Chondrocyte (in vitro differentiated cells): Measurements from ENCODE around the gene NGLY1. TPM values are rescaled to one million over a fixed set of nuclear protein-coding genes. Genes with fewer than 3 reads are reported as not detected.

Experiments used
- DNase-seq: peaks from one replicate; pipeline ENCODE4 v3.0.0; 2021; ENCODE audit warnings: mixed read lengths, low spot score
- H3K27ac Mint-ChIP-seq: one replicate; pipeline ENCODE4 v1.8.0; 2021; ENCODE audit warnings: mild to moderate bottlenecking, moderate library complexity, mixed read lengths; ENCODE audit not compliant: unreplicated experiment
- H3K27me3 Mint-ChIP-seq: 2 replicates; pipeline ENCODE4 v1.8.0; 2021; ENCODE audit warnings: low read depth, mixed read lengths
- H3K36me3 Mint-ChIP-seq: 2 replicates; pipeline ENCODE4 v1.8.0; 2021; ENCODE audit warnings: low read depth, mixed read lengths
- H3K4me1 Mint-ChIP-seq: 2 replicates; pipeline ENCODE4 v1.8.0; 2021; ENCODE audit warnings: low read depth, mild to moderate bottlenecking, mixed read lengths
- H3K4me3 Mint-ChIP-seq: one replicate; pipeline ENCODE4 v1.8.0; 2021; ENCODE audit warnings: mild to moderate bottlenecking, moderate library complexity, mixed read lengths; ENCODE audit not compliant: unreplicated experiment
- H3K9me3 Mint-ChIP-seq: 2 replicates; pipeline ENCODE4 v1.8.0; 2021; ENCODE audit warnings: low read depth, mixed read lengths
- CTCF ChIP-seq: fragments of 200-600 bp; sonication (generic); IDR thresholded peaks from 2 replicates; pipeline ENCODE4 v1.5.0; 2021; ENCODE audit warnings: antibody characterized with exemption, mild to moderate bottlenecking, moderate library complexity
- total RNA-seq: library from RNA; stranded (reverse); gene quantifications from 3 replicates; pipeline ENCODE4 v1.2.1, GENCODE V29; 2021

The NGLY1 gene
- total RNA-seq, 1 donor from 2014 or later = 29.1 TPM

- Mint-ChIP-seq H3K36me3 (peaks cover 41% of the 10 kb centered on the region), H3K27ac (no peak overlapping the region), H3K27me3 (no peaks in the 10 kb centered on the region), H3K4me3 (no peak overlapping the region), H3K4me1 (peaks cover 3% of the 10 kb centered on the region), H3K9me3 (no peaks in the 10 kb centered on the region)
- DNase-seq = no peak
- no peak for TF ChIP-seq CTCF
Measured at GRCh38 chr3:25748189-25748588, 35.1 kb downstream of the NGLY1 start.

GRCh38 chr3:25747033-25747432 lies 36.2 kb downstream of the NGLY1 start:
- no peaks in the 10 kb centered on the region for H3K9me3 Mint-ChIP-seq
- no peak for DNase-seq
- H3K4me3 Mint-ChIP-seq = no peak overlapping the region
- H3K27ac Mint-ChIP-seq = no peak overlapping the region
- peaks cover 3% of the 10 kb centered on the region for H3K4me1 Mint-ChIP-seq
- H3K36me3 Mint-ChIP-seq = peaks cover 41% of the 10 kb centered on the region
- TF ChIP-seq CTCF = no peak
- no peaks in the 10 kb centered on the region for H3K27me3 Mint-ChIP-seq

GRCh38 chr3:25744470-25744869 lies 38.8 kb downstream of the NGLY1 start:
- H3K27me3 Mint-ChIP-seq = no peaks in the 10 kb centered on the region
- peaks cover 3% of the 10 kb centered on the region for H3K4me1 Mint-ChIP-seq
- no peak overlapping the region for H3K27ac Mint-ChIP-seq
- no peaks in the 10 kb centered on the region for H3K9me3 Mint-ChIP-seq
- peaks cover 25% of the 10 kb centered on the region for H3K36me3 Mint-ChIP-seq
- DNase-seq = no peak
- TF ChIP-seq CTCF = no peak
- H3K4me3 Mint-ChIP-seq = no peak overlapping the region

GRCh38 chr3:25728101-25728500 lies 55.1 kb downstream of the NGLY1 start:
- Mint-ChIP-seq H3K4me1 (peaks cover 4% of the 10 kb centered on the region), H3K9me3 (no peaks in the 10 kb centered on the region), H3K36me3 (peaks cover 32% of the 10 kb centered on the region), H3K27ac (no peak overlapping the region), H3K27me3 (no peaks in the 10 kb centered on the region), H3K4me3 (no peak overlapping the region)
- no peak for DNase-seq
- TF ChIP-seq CTCF = no peak

GRCh38 chr3:25727316-25727715 lies 55.9 kb downstream of the NGLY1 start:
- TF ChIP-seq CTCF = no peak
- Mint-ChIP-seq H3K27ac (no peak overlapping the region), H3K27me3 (no peaks in the 10 kb centered on the region), H3K36me3 (peaks cover 32% of the 10 kb centered on the region), H3K4me3 (no peak overlapping the region), H3K4me1 (peaks cover 4% of the 10 kb centered on the region), H3K9me3 (no peaks in the 10 kb centered on the region)
- DNase-seq = no peak
